ENCODE data around the gene ATP6V0E2.

Gene ATP6V0E2

DNA sequence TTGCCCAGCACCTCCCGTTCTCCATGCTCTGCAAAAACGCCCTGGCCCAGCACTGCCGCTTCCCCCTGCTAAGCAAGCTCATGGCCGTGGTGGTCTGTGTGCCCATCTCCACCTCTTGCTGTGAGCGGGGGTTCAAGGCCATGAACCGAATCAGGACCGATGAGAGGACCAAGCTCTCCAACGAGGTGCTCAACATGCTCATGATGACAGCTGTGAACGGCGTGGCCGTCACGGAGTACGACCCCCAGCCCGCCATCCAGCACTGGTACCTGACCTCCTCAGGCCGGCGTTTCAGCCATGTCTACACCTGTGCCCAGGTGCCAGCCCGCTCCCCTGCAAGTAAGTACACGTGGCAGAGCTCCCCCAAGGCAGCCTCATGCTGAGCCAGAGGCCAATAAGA is 11.6 kb upstream of the ATP6V0E2 start:
- Mint-ChIP-seq H3K9me3 (no peaks in the 10 kb centered on the region), H3K4me1 (ENCODE audit: low read depth) (peaks cover 23% of the 10 kb centered on the region), H3K4me3 (no peak overlapping the region), H3K36me3 (ENCODE audit: low read depth) (peaks cover 57% of the 10 kb centered on the region), H3K27ac (no peak overlapping the region), H3K27me3 (no peaks in the 10 kb centered on the region)
- intact Hi-C loops (cut with micrococcal nuclease), result no loop called here

DNA sequence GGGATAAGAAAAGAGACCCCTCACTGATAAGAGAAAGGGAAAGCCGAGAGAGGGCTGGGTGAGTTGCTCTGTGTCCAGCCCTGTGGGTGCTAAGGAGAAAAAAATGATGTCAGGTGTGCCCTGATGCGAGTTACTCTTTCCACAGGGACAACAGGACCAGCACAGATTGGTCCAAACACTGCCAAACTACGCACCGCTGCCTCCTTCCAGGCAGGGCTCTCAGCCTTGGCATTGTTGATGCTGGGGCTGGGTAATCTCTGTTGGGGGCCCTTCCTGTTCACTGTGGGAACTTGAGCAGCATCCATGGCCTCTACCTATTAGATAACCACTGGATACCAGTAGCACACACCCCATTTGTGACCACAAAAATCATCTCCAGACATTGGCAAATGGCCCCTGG is 10.3 kb upstream of the ATP6V0E2 start:
- H3K27me3 Mint-ChIP-seq, result no peaks in the 10 kb centered on the region
- intact Hi-C loops (cut with micrococcal nuclease), result no loop called here
- H3K36me3 Mint-ChIP-seq (ENCODE audit: low read depth), result peaks cover 57% of the 10 kb centered on the region
- no peaks in the 10 kb centered on the region for H3K9me3 Mint-ChIP-seq
- H3K4me1 Mint-ChIP-seq (ENCODE audit: low read depth), result peaks cover 23% of the 10 kb centered on the region
- no peak overlapping the region for H3K4me3 Mint-ChIP-seq
- no peak overlapping the region for H3K27ac Mint-ChIP-seq

DNA sequence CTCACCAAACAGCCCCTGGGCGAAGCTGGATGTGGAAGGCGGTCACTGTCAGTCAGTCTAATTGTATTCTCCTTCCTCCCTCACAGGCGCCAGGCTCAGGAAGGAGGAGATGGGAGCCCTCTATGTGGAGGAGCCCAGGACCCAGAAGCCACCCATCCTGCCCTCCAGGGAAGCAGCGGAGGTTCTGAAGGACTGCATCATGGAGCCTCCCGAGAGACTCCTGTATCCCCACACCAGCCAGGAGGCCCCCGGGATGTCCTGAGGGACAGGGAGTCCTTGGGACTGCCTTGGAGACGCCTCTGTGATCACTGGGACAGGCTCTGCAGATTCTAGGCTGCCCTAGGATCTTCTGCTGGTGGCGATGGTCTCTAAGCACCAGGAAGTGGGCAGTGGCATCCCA is 9.7 kb upstream of the ATP6V0E2 start:
- intact Hi-C loops (cut with micrococcal nuclease), result no loop called here
- no peak overlapping the region for H3K27ac Mint-ChIP-seq
- H3K4me1 Mint-ChIP-seq (ENCODE audit: low read depth), result peaks cover 21% of the 10 kb centered on the region
- peaks cover 57% of the 10 kb centered on the region for H3K36me3 Mint-ChIP-seq (ENCODE audit: low read depth)
- no peaks in the 10 kb centered on the region for H3K9me3 Mint-ChIP-seq
- H3K27me3 Mint-ChIP-seq, result no peaks in the 10 kb centered on the region
- no peak overlapping the region for H3K4me3 Mint-ChIP-seq

DNA sequence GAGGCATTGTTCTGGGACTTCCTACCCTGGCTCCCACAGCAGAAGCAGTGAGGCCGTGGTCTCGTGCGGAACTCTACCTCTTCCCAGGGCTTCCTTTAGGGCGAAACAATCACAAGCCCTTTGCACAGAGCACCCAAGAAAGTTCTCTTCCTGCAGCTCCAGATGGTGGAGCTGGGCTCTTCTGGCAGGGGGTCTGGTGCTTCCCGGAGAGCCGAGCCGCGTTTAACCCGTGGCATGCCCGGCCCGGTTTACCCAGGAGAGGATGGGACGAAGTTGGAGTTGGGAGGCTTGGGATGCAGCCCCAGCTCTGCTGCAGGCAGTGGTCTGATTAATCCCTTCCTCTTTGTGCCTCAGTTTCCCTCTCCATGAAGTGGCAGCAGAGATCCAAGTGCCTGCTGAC is 9.0 kb upstream of the ATP6V0E2 start:
- H3K4me1 Mint-ChIP-seq (ENCODE audit: low read depth), result peaks cover 18% of the 10 kb centered on the region
- H3K27ac Mint-ChIP-seq, result no peak overlapping the region
- intact Hi-C loops (cut with micrococcal nuclease), result no loop called here
- H3K4me3 Mint-ChIP-seq, result no peak overlapping the region
- no peaks in the 10 kb centered on the region for H3K9me3 Mint-ChIP-seq
- no peaks in the 10 kb centered on the region for H3K27me3 Mint-ChIP-seq
- H3K36me3 Mint-ChIP-seq (ENCODE audit: low read depth), result peaks cover 50% of the 10 kb centered on the region

DNA sequence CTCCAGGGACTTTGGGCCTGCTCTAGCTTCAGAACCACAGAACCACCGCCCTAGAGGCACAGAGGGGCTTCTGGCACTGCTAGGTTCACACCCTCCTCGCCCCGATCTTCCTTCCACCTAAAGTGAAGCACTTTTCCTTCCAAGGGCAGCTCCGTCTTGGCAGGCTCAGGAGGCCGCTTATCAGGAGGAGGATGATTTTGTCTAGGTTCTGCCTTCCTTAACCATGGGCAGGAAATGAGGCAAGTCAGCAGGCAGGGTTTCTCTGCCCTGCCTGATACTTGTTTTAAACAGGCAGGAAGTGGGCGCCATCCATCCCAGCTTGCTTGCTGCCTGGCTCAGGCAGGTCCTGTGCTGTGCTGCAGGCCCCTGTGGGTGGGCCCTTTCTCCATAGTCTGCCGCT is 8.3 kb upstream of the ATP6V0E2 start:
- Mint-ChIP-seq H3K36me3 (ENCODE audit: low read depth) (peaks cover 44% of the 10 kb centered on the region), H3K27me3 (peaks cover 2% of the 10 kb centered on the region), H3K4me3 (no peak overlapping the region), H3K4me1 (ENCODE audit: low read depth) (peaks cover 18% of the 10 kb centered on the region), H3K27ac (no peak overlapping the region), H3K9me3 (no peaks in the 10 kb centered on the region)
- intact Hi-C loops (cut with micrococcal nuclease), result no loop called here

DNA sequence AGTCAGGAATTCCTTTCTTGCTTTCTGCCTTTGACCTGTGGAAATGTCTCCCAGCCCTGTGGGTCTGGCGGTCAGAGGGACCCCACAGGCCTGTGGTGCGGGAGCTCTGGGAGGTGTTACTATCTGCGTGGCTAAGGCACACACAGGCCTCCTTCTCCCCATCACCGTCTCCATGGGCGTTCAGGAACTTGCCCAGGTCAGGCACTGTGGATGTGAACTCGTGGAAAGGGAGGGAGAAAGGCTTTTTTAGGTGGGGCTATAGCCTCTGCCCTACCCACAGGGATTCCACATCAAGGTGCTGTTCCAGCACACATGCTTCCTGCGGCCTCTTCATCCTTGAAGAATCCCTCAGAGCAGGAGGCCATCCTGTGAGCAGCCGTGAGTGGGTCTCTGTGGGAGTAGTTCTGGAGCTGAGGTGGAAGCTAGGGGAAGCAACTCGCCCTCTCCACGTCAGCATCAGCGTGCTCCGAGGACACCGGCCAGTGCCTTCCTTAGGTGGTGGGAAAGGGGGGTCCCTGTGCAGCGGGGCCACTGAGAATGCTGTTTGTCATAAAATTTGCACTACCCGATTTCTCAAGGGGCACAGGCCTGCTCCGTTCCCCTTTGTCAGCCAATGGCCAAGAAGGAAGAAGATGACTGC is 7.5 kb upstream of the ATP6V0E2 start:
- H3K27ac Mint-ChIP-seq, result no peak overlapping the region
- intact Hi-C loops (cut with micrococcal nuclease), result no loop called here
- no peak overlapping the region for H3K4me3 Mint-ChIP-seq
- peaks cover 35% of the 10 kb centered on the region for H3K36me3 Mint-ChIP-seq (ENCODE audit: low read depth)
- peaks cover 18% of the 10 kb centered on the region for H3K4me1 Mint-ChIP-seq (ENCODE audit: low read depth)
- H3K9me3 Mint-ChIP-seq, result no peaks in the 10 kb centered on the region
- H3K27me3 Mint-ChIP-seq, result peaks cover 2% of the 10 kb centered on the region

DNA sequence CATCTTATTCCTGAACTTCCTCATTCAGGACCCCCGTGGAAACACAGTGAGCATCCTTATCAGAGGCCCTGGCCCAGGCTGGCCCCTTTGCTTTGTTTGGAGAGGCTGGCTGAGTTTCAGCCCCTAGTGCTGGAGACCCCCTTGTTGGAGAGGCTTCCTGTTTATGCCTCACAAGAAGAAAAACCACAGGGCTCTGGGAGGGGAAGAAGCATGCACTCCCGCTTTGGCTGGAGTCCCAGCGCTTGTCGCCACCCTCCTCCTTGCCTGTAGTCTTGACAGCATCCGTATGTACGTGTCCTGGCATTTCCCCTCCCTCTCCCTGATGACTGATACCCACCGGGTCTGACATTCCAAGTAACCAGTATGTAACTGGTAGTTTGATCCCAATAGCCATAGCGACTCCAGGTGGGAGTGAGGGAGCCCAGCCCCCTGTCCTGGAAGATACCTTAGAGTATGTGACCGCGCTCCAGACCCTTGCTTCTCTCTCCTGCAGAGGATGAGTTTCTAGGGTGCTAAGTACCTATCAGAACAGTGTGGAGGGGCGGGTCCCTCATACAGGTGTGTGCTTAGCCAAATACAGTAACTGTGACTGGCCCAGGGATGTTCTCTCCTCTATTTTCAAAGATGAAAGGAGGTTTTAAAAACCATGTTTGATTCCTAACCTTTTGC is 6.9 kb upstream of the ATP6V0E2 start:
- Mint-ChIP-seq H3K4me1 (ENCODE audit: low read depth) (peaks cover 18% of the 10 kb centered on the region), H3K9me3 (no peaks in the 10 kb centered on the region), H3K27me3 (peaks cover 2% of the 10 kb centered on the region), H3K4me3 (no peak overlapping the region), H3K36me3 (ENCODE audit: low read depth) (peaks cover 29% of the 10 kb centered on the region), H3K27ac (no peak overlapping the region)
- intact Hi-C loops (cut with micrococcal nuclease), result no loop called here

DNA sequence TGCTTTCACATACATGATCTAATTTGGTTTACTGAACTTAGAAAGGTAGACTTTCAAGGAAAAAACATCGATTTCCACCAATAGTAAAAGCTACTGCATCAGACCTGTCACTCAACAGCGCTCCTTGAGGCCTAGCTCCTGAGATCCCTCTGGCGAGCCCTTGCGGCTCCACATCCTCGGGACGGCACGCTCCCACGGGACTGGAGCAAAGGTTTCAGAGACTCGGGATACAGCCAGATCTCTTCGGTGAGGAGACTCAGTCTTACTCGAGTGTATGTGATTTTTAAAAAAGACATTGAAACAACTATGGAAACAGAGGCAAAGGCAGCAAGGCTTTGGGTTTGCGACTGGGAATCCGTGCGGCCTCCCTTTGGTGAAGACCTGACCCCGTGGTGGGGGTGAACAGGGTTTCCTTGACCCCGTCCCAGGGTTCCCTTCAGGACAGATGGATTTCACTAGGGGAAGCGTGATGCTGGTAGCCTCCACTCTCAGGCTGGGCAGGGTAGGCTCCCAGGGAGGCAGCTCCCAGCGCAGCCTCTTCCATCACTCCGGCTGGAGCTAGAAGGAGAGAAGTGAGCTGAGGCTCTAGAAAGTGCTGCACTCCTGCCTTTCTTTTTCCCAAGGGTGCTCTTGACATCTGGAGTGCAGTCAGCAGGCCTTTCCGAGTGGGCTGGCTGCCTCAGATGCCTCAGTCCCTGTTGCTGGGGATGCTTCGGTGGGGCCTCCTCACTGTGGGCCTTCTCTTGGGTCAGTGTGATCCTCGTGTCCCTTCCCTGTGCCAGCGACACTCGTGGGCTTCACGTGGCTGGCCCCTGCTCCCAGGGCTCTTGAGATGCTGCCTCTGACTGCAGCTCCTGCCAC is 5.8 kb upstream of the ATP6V0E2 start:
- Mint-ChIP-seq H3K9me3 (no peaks in the 10 kb centered on the region), H3K36me3 (ENCODE audit: low read depth) (peaks cover 18% of the 10 kb centered on the region), H3K4me3 (no peak overlapping the region), H3K27ac (no peak overlapping the region), H3K27me3 (peaks cover 3% of the 10 kb centered on the region), H3K4me1 (ENCODE audit: low read depth) (peaks cover 26% of the 10 kb centered on the region)
- intact Hi-C loops (cut with micrococcal nuclease), result no loop called here

DNA sequence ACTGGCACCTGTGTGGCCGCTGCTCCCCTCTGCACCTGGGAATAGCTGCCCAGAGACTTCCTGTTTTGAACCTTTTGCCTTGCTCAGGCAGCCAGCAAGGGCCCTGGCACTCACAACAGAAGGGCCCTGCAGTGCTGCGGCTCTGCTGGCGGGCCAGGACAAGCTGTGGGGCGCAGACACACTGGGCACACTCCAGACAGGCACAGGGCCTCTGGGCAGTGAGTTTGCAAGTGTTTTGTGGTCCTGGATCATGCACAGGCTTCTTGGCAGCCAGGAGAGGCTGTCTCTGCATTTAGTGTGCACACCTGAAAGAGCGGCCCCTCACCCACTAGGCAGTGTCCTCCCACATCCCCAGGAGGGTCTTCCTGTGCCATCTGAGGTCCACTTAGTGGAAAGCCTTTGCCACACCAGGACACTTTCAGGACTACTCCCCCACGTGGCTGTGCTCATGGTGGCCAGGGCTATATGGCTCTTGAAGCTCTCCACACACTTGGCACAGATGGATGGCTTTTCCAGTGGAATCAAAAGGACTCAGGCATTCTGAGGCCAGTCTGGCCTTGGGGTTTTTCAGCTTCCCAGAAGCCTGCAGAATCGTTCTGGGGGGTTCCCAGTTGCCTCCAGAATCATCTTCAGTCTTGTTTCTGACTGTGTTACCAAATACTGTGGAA is 5.0 kb upstream of the ATP6V0E2 start:
- peaks cover 3% of the 10 kb centered on the region for H3K27me3 Mint-ChIP-seq
- H3K36me3 Mint-ChIP-seq (ENCODE audit: low read depth), result peaks cover 13% of the 10 kb centered on the region
- H3K4me3 Mint-ChIP-seq, result no peak overlapping the region
- no peaks in the 10 kb centered on the region for H3K9me3 Mint-ChIP-seq
- intact Hi-C loops (cut with micrococcal nuclease), result no loop called here
- H3K4me1 Mint-ChIP-seq (ENCODE audit: low read depth), result peaks cover 30% of the 10 kb centered on the region
- H3K27ac Mint-ChIP-seq, result no peak overlapping the region

DNA sequence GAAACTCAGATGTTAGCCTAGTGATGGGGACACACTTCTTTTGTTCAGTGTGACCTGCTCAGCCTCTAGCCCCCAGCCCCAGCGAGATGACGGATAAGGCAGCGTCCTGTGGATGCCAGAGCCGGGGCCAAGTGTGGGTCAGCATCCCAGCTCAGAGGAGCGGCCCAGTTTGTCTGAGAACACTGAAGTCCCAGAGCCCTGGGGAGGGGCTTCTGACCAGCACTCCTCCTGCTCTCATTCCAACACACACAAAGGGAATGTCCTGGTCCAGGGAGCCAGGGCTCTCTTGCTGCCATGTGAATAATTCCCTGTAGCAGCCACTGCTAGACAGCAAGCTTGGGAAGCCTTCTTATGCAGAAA is 4.5 kb upstream of the ATP6V0E2 start:
- H3K9me3 Mint-ChIP-seq, result no peaks in the 10 kb centered on the region
- no peak overlapping the region for H3K27ac Mint-ChIP-seq
- H3K4me1 Mint-ChIP-seq (ENCODE audit: low read depth), result peaks cover 33% of the 10 kb centered on the region
- peaks cover 10% of the 10 kb centered on the region for H3K36me3 Mint-ChIP-seq (ENCODE audit: low read depth)
- intact Hi-C loops (cut with micrococcal nuclease), result no loop called here
- H3K4me3 Mint-ChIP-seq, result no peak overlapping the region
- peaks cover 3% of the 10 kb centered on the region for H3K27me3 Mint-ChIP-seq

DNA sequence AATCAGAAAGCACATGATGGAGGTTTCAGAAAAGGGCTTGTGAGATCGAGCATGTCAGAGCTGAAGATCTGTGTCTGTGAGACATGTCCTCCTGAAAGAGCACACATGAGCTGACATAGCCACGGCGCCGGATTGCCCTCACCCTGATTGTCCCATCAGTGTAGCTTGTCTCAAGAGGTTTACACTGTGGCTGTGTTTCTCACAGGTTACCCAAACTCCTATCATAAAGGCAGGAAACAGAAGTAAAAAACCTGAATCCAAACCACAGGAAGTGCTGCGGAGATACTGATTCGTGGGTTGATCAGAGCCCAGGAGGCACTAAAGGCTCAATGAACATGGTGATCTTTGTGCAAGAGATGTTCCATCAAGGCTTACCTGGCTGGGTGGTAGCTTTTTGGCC is 3.9 kb upstream of the ATP6V0E2 start:
- H3K27ac Mint-ChIP-seq, result no peak overlapping the region
- peaks cover 4% of the 10 kb centered on the region for H3K36me3 Mint-ChIP-seq (ENCODE audit: low read depth)
- H3K4me1 Mint-ChIP-seq (ENCODE audit: low read depth), result peaks cover 39% of the 10 kb centered on the region
- H3K9me3 Mint-ChIP-seq, result no peaks in the 10 kb centered on the region
- intact Hi-C loops (cut with micrococcal nuclease), result no loop called here
- H3K4me3 Mint-ChIP-seq, result no peak overlapping the region
- peaks cover 7% of the 10 kb centered on the region for H3K27me3 Mint-ChIP-seq

DNA sequence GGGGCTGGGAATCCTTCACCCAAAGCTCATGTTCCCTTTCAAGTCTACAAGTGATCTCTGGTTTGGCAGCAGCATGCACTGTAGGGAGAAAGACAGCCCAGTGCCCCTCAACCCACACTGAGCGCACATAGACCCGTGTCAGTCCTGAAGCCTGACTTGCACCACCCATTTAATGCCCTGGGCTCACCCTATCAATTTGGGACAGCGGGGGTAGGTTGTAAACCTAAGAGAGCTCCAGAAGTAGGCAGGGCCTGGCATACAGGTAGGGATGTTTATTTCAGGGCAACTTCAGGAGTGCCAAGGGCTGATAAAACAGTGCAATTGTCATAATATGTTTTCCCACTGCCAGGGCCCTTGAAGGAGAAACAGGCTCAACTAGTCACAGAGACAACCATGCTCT is 3.5 kb upstream of the ATP6V0E2 start:
- H3K27me3 Mint-ChIP-seq, result peaks cover 8% of the 10 kb centered on the region
- H3K4me1 Mint-ChIP-seq (ENCODE audit: low read depth), result peaks cover 43% of the 10 kb centered on the region
- H3K4me3 Mint-ChIP-seq, result no peak overlapping the region
- H3K27ac Mint-ChIP-seq, result no peak overlapping the region
- H3K9me3 Mint-ChIP-seq, result no peaks in the 10 kb centered on the region
- intact Hi-C loops (cut with micrococcal nuclease), result no loop called here
- H3K36me3 Mint-ChIP-seq (ENCODE audit: low read depth), result no peaks in the 10 kb centered on the region

DNA sequence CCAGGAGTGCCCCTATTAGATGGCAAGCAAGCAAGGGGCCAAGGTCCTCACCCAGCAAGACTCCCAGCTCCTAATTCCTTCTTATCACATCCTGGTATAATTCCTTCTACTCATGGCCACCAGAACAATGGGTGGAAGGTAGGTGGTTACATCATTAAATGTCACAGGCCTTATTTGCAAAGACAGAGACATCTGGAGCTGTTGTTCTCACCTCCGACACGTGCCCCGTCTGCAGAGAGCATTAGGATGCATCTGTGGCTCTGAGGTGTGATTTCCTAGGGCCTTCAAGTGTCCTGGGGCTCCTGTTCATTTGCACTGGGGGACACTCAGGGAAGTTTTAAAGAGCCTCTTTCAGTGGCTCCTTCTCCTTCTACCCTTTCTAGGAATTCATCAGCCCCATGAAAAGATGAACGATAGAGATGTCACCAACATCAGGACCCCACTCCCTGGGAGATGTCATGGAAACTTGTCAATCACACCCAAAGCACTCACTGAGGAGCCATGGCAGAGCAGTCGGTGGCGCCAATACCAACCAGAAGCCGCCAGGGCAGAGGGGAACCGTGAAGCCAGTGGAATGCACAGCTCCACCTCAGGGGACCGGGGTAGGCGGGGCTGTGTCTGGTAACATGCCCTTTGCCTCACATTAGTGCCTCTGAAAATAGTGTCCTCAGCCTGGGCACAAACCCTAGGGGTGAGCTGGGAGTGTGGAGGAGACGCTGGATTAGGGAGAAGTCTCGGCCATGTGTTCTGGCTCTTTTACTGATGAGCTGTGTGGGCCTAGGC is 2.9 kb upstream of the ATP6V0E2 start:
- Mint-ChIP-seq H3K4me1 (ENCODE audit: low read depth) (peaks cover 44% of the 10 kb centered on the region), H3K27ac (peak overlapping the region; percentile 41), H3K9me3 (no peaks in the 10 kb centered on the region), H3K36me3 (ENCODE audit: low read depth) (no peaks in the 10 kb centered on the region), H3K4me3 (no peak overlapping the region), H3K27me3 (peaks cover 8% of the 10 kb centered on the region)
- intact Hi-C loops (cut with micrococcal nuclease), result no loop called here
